ENCODE measurements around the gene WIPF3. TPM values are rescaled to one million over a fixed set of nuclear protein-coding genes. Genes with fewer than 3 reads are reported as not detected.

WIPF3 gene
- total RNA-seq, 1 donor from 2014 or later = 0.46 TPM

DNA sequence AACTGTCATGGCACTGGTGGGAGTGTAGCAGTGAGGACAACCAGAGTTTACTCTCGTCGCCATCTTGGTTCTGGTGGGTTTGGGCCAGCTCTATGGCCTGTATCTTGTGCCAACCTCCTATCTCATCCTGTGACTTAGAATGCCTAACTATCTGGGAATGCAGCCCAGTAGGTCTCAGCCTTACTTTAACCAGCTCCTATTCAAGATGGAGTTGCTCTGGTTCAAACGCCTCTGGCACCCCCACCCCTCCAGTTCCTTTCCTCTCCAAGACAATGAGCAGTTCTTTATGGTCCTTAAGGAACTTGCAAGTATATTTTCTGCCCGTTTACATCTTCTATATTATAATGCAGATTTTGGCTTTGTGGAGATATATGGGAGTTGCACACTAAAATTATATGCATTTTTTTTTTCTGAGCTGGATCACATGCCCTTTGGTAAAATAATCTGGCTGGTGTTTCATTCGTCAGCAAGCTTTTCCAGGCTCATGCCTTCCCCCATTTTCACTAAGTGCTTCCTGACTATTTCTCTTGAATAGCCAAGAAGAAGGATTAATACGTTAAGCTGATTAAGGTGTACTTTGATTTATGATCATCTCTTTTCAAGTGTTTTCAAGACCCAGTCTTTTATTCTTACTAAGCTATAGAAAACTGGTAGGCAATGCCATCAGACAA, 11.2 kb upstream of the WIPF3 start:
- TF ChIP-seq, protein P1, sequence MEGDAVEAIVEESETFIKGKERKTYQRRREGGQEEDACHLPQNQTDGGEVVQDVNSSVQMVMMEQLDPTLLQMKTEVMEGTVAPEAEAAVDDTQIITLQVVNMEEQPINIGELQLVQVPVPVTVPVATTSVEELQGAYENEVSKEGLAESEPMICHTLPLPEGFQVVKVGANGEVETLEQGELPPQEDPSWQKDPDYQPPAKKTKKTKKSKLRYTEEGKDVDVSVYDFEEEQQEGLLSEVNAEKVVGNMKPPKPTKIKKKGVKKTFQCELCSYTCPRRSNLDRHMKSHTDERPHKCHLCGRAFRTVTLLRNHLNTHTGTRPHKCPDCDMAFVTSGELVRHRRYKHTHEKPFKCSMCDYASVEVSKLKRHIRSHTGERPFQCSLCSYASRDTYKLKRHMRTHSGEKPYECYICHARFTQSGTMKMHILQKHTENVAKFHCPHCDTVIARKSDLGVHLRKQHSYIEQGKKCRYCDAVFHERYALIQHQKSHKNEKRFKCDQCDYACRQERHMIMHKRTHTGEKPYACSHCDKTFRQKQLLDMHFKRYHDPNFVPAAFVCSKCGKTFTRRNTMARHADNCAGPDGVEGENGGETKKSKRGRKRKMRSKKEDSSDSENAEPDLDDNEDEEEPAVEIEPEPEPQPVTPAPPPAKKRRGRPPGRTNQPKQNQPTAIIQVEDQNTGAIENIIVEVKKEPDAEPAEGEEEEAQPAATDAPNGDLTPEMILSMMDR (IDR thresholded peaks at IDR 0.05; ENCODE audit: insufficient read depth, low read length, poor library complexity, severe bottlenecking) = no peak
- DNase-seq (ENCODE audit: low read depth) = no peak
- H3K36me3 ChIP-seq (ENCODE audit: control insufficient read depth, insufficient read depth, low read length) = no peaks in the 10 kb centered on the region
- H3K27me3 ChIP-seq (ENCODE audit: control insufficient read depth, insufficient read depth, low read length) = no peaks in the 10 kb centered on the region
- H3K4me3 ChIP-seq (ENCODE audit: low read depth, low read length) = no peak overlapping the region

DNA sequence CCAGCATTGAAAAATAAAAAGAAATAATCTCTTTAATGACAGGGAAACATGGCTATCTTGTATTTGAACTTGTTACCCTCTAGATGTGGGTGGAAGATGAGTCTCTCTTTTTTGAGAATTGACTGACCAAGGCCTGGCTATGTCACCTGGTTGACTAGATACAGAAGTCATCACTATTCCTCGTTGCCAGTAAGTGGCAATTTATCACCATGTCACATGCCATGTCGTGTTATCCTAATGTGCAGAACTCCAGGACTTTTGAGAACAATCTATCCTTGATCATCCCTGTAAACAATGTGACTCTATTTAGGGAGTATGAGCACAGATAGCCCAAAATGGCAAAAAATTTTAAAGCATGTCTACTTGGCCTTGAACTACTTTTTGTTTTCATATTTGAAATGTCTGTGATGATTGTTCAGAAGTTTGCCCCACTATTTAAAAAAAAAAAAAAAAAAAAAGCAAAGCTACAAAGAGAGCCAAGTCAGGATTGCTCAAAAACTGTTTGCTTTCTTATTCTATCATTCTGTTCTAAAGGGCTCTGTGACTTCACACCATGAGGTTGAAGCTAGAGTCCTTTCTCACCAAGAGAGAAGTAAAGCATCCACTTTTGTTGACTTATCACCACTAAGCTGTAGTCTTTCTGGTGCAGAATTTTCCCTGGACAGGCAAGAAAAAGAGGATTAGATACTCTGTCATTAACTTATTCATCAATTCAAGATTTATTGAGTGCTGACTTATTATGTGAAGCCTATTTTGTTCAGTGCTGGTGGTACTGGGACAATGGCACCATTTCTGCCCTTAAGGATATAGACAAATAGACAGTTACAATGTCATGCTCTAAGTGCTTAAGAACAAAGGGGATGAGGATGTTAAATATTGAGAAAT, 10.4 kb upstream of the WIPF3 start:
- DNase-seq (ENCODE audit: low read depth) = no peak
- H3K27me3 ChIP-seq (ENCODE audit: control insufficient read depth, insufficient read depth, low read length) = no peaks in the 10 kb centered on the region
- no peak overlapping the region for H3K4me3 ChIP-seq (ENCODE audit: low read depth, low read length)
- no peaks in the 10 kb centered on the region for H3K36me3 ChIP-seq (ENCODE audit: control insufficient read depth, insufficient read depth, low read length)
- TF ChIP-seq, protein P1 (IDR thresholded peaks at IDR 0.05; ENCODE audit: insufficient read depth, low read length, poor library complexity, severe bottlenecking) = no peak

GRCh38 chr7:29797112-29797944, 9.0 kb upstream of the WIPF3 start:
- DNase-seq (ENCODE audit: low read depth) = no peak

GRCh38 chr7:29798422-29798821, 7.9 kb upstream of the WIPF3 start:
- Histone ChIP-seq H3K27me3 (ENCODE audit: control insufficient read depth, insufficient read depth, low read length) (no peaks in the 10 kb centered on the region), H3K4me3 (ENCODE audit: low read depth, low read length) (no peak overlapping the region), H3K36me3 (ENCODE audit: control insufficient read depth, insufficient read depth, low read length) (no peaks in the 10 kb centered on the region)
- TF ChIP-seq, protein P1 (IDR thresholded peaks at IDR 0.05; ENCODE audit: insufficient read depth, low read length, poor library complexity, severe bottlenecking) = no peak
- DNase-seq (ENCODE audit: low read depth) = no peak

More at GRCh38 chr7:29797112-29797944, 9.0 kb upstream of the WIPF3 start:
- Histone ChIP-seq H3K36me3 (ENCODE audit: control insufficient read depth, insufficient read depth, low read length) (no peaks in the 10 kb centered on the region), H3K27me3 (ENCODE audit: control insufficient read depth, insufficient read depth, low read length) (no peaks in the 10 kb centered on the region), H3K4me3 (ENCODE audit: low read depth, low read length) (no peak overlapping the region)
- TF ChIP-seq, protein P1 (IDR thresholded peaks at IDR 0.05; ENCODE audit: insufficient read depth, low read length, poor library complexity, severe bottlenecking) = no peak

GRCh38 chr7:29801929-29802328, 4.4 kb upstream of the WIPF3 start:
- TF ChIP-seq, protein P1 (IDR thresholded peaks at IDR 0.05; ENCODE audit: insufficient read depth, low read length, poor library complexity, severe bottlenecking) = no peak
- no peak overlapping the region for H3K4me3 ChIP-seq (ENCODE audit: low read depth, low read length)
- peaks cover 17% of the 10 kb centered on the region for H3K27me3 ChIP-seq (ENCODE audit: control insufficient read depth, insufficient read depth, low read length)
- DNase-seq (ENCODE audit: low read depth) = no peak
- no peaks in the 10 kb centered on the region for H3K36me3 ChIP-seq (ENCODE audit: control insufficient read depth, insufficient read depth, low read length)
